ENCODE results near the gene ATXN2L.

The ATXN2L gene

DNA sequence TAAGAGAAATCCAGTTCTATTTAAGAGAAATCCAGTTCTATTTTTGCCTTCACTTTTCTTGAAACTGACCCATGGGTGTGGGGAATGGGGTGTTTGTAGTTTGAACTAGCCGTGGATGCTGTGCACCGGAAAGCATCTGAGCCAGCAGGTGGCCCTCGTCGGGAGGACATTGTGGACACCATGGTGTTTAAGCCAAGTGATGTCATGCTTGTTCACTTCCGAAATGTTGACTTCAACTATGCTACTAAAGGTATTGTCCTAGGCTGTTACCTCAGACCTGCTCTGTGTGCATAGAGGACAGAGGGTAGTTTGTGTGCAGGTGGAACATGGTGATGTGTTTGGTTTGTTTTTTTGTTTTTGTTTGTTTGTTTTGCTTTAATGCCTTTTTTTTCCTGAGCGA lies 3.3 kb downstream of the ATXN2L start:
- ATAC-seq (replicated peaks; ENCODE audit: extremely low read depth, poor library complexity, severe bottlenecking) (no peak), DNase-seq (ENCODE audit: low spot score in 2 of 2) (no peak)
- H3K9me3 Mint-ChIP-seq, result no peaks in the 10 kb centered on the region
- peak overlapping the region; percentile 82 for H3K27ac Mint-ChIP-seq (ENCODE audit: low read depth)
- H3K4me3 Mint-ChIP-seq, result peak overlapping the region; percentile 43
- no peaks in the 10 kb centered on the region for H3K27me3 Mint-ChIP-seq
- peaks cover 77% of the 10 kb centered on the region for H3K36me3 Mint-ChIP-seq (ENCODE audit: insufficient read depth)
- H3K4me1 Mint-ChIP-seq, result peaks cover 38% of the 10 kb centered on the region

- no peak overlapping the region for H3K27ac Mint-ChIP-seq (ENCODE audit: low read depth)
- peaks cover 86% of the 10 kb centered on the region for H3K36me3 Mint-ChIP-seq (ENCODE audit: insufficient read depth)
- no peak for ATAC-seq (replicated peaks; ENCODE audit: extremely low read depth, poor library complexity, severe bottlenecking)
- H3K9me3 Mint-ChIP-seq, result no peaks in the 10 kb centered on the region
- H3K27me3 Mint-ChIP-seq, result no peaks in the 10 kb centered on the region
- DNase-seq (ENCODE audit: low spot score in 2 of 2), result no peak
- H3K4me1 Mint-ChIP-seq, result peaks cover 22% of the 10 kb centered on the region
- no peak overlapping the region for H3K4me3 Mint-ChIP-seq
These were observed 6.9 kb downstream of the ATXN2L start for GRCh38 chr16:28829747-28830146.

DNA sequence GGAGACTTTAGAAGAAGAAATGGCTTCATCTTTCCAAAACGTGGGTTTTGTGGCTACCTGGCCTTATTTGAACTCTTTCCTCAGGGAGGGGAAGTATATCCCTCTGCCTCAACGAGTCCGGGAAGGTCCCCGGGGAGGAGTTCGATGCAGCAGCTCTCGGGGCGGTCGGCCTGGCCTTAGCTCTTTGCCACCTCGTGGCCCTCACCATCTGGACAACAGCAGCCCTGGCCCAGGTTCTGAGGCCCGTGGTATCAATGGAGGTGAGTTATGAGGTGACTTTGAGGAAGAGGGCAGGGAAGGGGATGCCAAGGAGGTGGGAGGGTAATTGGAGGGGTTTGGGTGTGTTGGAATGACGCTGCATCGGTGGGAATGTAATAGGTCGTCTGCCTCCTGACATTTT lies 7.7 kb downstream of the ATXN2L start:
- DNase-seq (ENCODE audit: low spot score in 2 of 2) (no peak), ATAC-seq (replicated peaks; ENCODE audit: extremely low read depth, poor library complexity, severe bottlenecking) (no peak)
- H3K36me3 Mint-ChIP-seq (ENCODE audit: insufficient read depth), result peaks cover 86% of the 10 kb centered on the region
- H3K4me1 Mint-ChIP-seq, result peaks cover 16% of the 10 kb centered on the region
- no peaks in the 10 kb centered on the region for H3K27me3 Mint-ChIP-seq
- H3K4me3 Mint-ChIP-seq, result no peak overlapping the region
- H3K9me3 Mint-ChIP-seq, result no peaks in the 10 kb centered on the region
- H3K27ac Mint-ChIP-seq (ENCODE audit: low read depth), result no peak overlapping the region

- Mint-ChIP-seq H3K27ac (ENCODE audit: low read depth) (peak overlapping the region; percentile 35), H3K4me3 (no peak overlapping the region), H3K27me3 (no peaks in the 10 kb centered on the region), H3K9me3 (no peaks in the 10 kb centered on the region), H3K36me3 (ENCODE audit: insufficient read depth) (peaks cover 71% of the 10 kb centered on the region), H3K4me1 (peaks cover 6% of the 10 kb centered on the region)
- ATAC-seq (replicated peaks; ENCODE audit: extremely low read depth, poor library complexity, severe bottlenecking) (no peak), DNase-seq (ENCODE audit: low spot score in 2 of 2) (no peak)
These were observed 11.6 kb downstream of the ATXN2L start for GRCh38 chr16:28834349-28834748.

GRCh38 chr16:28834873-28835863 lies 12.4 kb downstream of the ATXN2L start:
- H3K27me3 Mint-ChIP-seq, result no peaks in the 10 kb centered on the region
- H3K4me1 Mint-ChIP-seq, result peaks cover 5% of the 10 kb centered on the region
- peak overlapping the region; percentile 71 for H3K27ac Mint-ChIP-seq (ENCODE audit: low read depth)
- peaks cover 66% of the 10 kb centered on the region for H3K36me3 Mint-ChIP-seq (ENCODE audit: insufficient read depth)
- ATAC-seq (replicated peaks; ENCODE audit: extremely low read depth, poor library complexity, severe bottlenecking), result no peak
- no peaks in the 10 kb centered on the region for H3K9me3 Mint-ChIP-seq
- no peak for DNase-seq (ENCODE audit: low spot score in 2 of 2)
- no peak overlapping the region for H3K4me3 Mint-ChIP-seq

GRCh38 chr16:28835864-28836760 lies 13.3 kb downstream of the ATXN2L start:
- Mint-ChIP-seq H3K4me1 (no peaks in the 10 kb centered on the region), H3K36me3 (ENCODE audit: insufficient read depth) (peaks cover 57% of the 10 kb centered on the region), H3K9me3 (no peaks in the 10 kb centered on the region), H3K4me3 (no peak overlapping the region), H3K27me3 (no peaks in the 10 kb centered on the region), H3K27ac (ENCODE audit: low read depth) (no peak overlapping the region)
- DNase-seq (ENCODE audit: low spot score in 2 of 2), result no peak
- no peak for ATAC-seq (replicated peaks; ENCODE audit: extremely low read depth, poor library complexity, severe bottlenecking)

DNA sequence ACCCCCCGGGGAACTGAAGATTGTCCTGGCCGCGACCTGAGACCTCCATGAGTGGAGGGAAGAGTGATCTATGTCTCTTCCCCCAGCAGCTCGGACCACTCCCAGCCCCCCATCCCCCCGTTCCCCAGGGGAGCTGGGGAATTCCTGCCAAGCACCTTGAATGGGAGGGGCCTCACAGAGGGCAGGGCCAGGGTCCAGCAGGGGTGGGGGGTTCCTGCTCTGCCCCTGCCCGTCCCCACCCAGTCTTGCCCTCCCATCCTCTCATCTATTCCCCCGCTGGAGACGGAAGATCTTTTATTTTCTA lies 13.9 kb downstream of the ATXN2L start:
- no peak overlapping the region for H3K27ac Mint-ChIP-seq (ENCODE audit: low read depth)
- no peaks in the 10 kb centered on the region for H3K9me3 Mint-ChIP-seq
- no peaks in the 10 kb centered on the region for H3K27me3 Mint-ChIP-seq
- DNase-seq (ENCODE audit: low spot score in 2 of 2) (no peak), ATAC-seq (replicated peaks; ENCODE audit: extremely low read depth, poor library complexity, severe bottlenecking) (no peak)
- H3K36me3 Mint-ChIP-seq (ENCODE audit: insufficient read depth), result peaks cover 60% of the 10 kb centered on the region
- H3K4me1 Mint-ChIP-seq, result no peaks in the 10 kb centered on the region
- H3K4me3 Mint-ChIP-seq, result no peak overlapping the region

DNA sequence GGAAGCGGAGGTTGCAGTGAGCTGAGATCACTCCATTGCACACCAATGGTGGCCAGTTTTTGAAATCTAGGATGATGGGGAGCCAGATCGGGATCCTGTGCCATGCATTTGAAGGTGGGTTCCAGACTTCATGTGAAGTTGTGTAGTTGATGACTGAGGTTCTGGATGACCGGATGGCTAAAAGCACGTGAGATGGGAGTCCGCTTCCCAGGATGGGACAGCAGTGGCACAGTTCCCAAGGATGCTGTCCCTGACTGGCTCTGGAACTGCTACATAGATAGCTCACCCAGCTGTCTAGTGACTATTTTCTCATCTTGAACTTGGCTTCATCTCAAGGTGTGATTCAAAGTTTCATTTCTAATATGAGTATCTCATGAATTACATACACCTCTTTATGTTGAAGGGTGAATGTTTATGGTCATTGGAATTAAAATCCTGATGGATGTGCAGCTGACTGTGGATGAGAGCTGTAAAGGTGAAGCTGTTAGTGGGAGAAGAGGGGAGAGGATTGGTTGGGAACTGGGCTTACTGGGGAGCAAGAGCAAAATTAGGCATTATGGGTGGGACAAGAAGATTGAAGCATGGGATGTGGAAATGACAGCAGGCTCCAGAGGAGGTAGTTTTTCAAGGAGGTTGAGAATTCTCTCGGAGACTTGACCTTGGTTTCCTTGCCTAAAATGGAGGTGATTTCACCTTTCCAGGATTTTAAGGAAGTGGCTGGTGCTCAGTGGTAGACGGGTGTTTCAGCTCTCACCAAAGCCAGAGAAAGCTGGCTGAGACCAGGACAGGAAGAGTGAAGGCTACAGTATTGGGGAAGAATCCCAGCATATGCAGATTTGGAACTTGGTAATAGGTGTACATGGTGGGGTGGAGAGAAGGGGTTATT lies 15.1 kb downstream of the ATXN2L start:
- Mint-ChIP-seq H3K4me3 (no peak overlapping the region), H3K4me1 (peaks cover 3% of the 10 kb centered on the region), H3K27ac (ENCODE audit: low read depth) (peak overlapping the region; percentile 8), H3K36me3 (ENCODE audit: insufficient read depth) (peaks cover 51% of the 10 kb centered on the region), H3K27me3 (no peaks in the 10 kb centered on the region), H3K9me3 (no peaks in the 10 kb centered on the region)
- ATAC-seq (replicated peaks; ENCODE audit: extremely low read depth, poor library complexity, severe bottlenecking) (no peak), DNase-seq (ENCODE audit: low spot score in 2 of 2) (no peak)

DNA sequence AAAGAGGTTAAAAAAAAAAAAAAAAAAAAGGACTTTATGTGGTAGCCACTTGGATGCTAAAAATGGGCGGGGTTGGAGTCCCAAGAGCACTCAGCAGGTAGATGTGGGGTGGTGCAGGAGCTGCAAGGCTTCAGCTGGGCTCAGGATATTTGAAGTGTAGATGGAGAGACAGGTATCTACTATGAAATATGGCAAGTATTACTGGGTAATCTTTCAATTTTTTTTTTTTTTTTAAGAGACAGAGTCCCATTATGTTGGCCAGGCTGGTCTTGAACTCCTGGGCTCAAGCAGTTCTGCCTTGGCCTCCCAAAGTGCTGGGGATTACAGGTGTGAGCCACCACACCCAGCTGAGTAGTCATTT lies 15.7 kb downstream of the ATXN2L start:
- H3K36me3 Mint-ChIP-seq (ENCODE audit: insufficient read depth), result peaks cover 49% of the 10 kb centered on the region

DNA sequence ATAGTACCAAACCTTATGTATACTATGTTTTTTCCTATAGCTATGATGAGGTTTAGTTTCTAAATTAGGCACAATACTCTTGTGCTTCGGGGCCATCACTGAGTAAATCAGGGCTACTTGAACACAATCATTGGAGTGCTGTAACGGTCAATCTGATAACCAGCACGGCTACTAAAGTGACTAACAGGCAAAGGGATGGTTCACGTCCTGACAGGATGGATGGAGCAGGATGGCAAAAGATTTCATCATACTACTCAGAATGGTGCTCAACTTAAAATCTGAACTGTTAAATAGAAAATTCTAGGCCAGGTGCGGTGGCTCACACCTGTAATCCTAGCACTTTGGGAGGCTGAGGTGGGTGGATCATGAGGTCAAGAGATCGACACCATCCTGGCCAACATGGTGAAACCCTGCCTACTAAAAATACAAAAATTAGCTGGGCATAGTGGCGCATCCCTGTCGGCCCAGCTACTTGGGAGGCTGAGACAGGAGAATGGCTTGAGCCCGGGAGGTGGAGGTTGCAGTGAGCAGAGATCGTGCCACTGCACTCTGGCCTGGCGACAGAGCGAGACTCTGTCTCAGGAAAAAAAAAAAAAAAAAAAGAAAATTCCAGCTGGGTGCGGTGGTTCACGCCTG lies 16.3 kb downstream of the ATXN2L start:
- peaks cover 48% of the 10 kb centered on the region for H3K36me3 Mint-ChIP-seq (ENCODE audit: insufficient read depth)
- DNase-seq (ENCODE audit: low spot score in 2 of 2), result no peak
- H3K4me3 Mint-ChIP-seq, result no peak overlapping the region
- H3K9me3 Mint-ChIP-seq, result no peaks in the 10 kb centered on the region
- H3K4me1 Mint-ChIP-seq, result peaks cover 5% of the 10 kb centered on the region
- H3K27ac Mint-ChIP-seq (ENCODE audit: low read depth), result peak overlapping the region; percentile 19
- ATAC-seq (replicated peaks; ENCODE audit: extremely low read depth, poor library complexity, severe bottlenecking), result no peak
- H3K27me3 Mint-ChIP-seq, result no peaks in the 10 kb centered on the region

More for the DNA sequence above, 15.7 kb downstream of the ATXN2L start:
- no peaks in the 10 kb centered on the region for H3K27me3 Mint-ChIP-seq
- no peaks in the 10 kb centered on the region for H3K9me3 Mint-ChIP-seq
- ATAC-seq (replicated peaks; ENCODE audit: extremely low read depth, poor library complexity, severe bottlenecking) (no peak), DNase-seq (ENCODE audit: low spot score in 2 of 2) (no peak)
- no peak overlapping the region for H3K27ac Mint-ChIP-seq (ENCODE audit: low read depth)
- H3K4me3 Mint-ChIP-seq, result no peak overlapping the region
- H3K4me1 Mint-ChIP-seq, result peaks cover 5% of the 10 kb centered on the region

- peaks cover 44% of the 10 kb centered on the region for H3K36me3 Mint-ChIP-seq (ENCODE audit: insufficient read depth)
- no peak for ATAC-seq (replicated peaks; ENCODE audit: extremely low read depth, poor library complexity, severe bottlenecking)
These were observed 17.1 kb downstream of the ATXN2L start for GRCh38 chr16:28839899-28840298.

GRCh38 chr16:28842696-28843095 lies 19.9 kb downstream of the ATXN2L start:
- no peak for ATAC-seq (replicated peaks; ENCODE audit: extremely low read depth, poor library complexity, severe bottlenecking)
- H3K27me3 Mint-ChIP-seq, result no peaks in the 10 kb centered on the region
- peaks cover 33% of the 10 kb centered on the region for H3K36me3 Mint-ChIP-seq (ENCODE audit: insufficient read depth)
- H3K27ac Mint-ChIP-seq (ENCODE audit: low read depth), result no peak overlapping the region
- H3K4me3 Mint-ChIP-seq, result peak overlapping the region; percentile 19
- no peak for DNase-seq (ENCODE audit: low spot score in 2 of 2)
- H3K4me1 Mint-ChIP-seq, result peaks cover 33% of the 10 kb centered on the region
- no peaks in the 10 kb centered on the region for H3K9me3 Mint-ChIP-seq

More at GRCh38 chr16:28839899-28840298, 17.1 kb downstream of the ATXN2L start:
- H3K9me3 Mint-ChIP-seq, result no peaks in the 10 kb centered on the region
- no peak for DNase-seq (ENCODE audit: low spot score in 2 of 2)
- peaks cover 10% of the 10 kb centered on the region for H3K4me1 Mint-ChIP-seq
- no peak overlapping the region for H3K4me3 Mint-ChIP-seq
- H3K27ac Mint-ChIP-seq (ENCODE audit: low read depth), result peak overlapping the region; percentile 19
- H3K27me3 Mint-ChIP-seq, result no peaks in the 10 kb centered on the region
